H1 (cell line): ENCODE measurements around the gene RAB3GAP2. TPM values are rescaled to one million over a fixed set of nuclear protein-coding genes. Genes with fewer than 3 reads are reported as not detected.

ENCODE experiments used
- RBBP5 ChIP-seq: IDR thresholded peaks from 2 replicates; pipeline ENCODE4 v1.7.1; 2012; ENCODE audit warnings: low read depth, mild to moderate bottlenecking, inconsistent platforms, low read length, moderate library complexity, borderline replicate concordance
- SP4 ChIP-seq: IDR thresholded peaks from 2 replicates; pipeline ENCODE4 v1.6.1; 2012; ENCODE audit warnings: low read length, inconsistent platforms
- TCF12 ChIP-seq: IDR thresholded peaks from 2 replicates; pipeline ENCODE4 v1.6.1; 2011; ENCODE audit warnings: low read depth, mild to moderate bottlenecking, low read length
- polyA plus RNA-seq, 7 experiments: library from polyadenylated mRNA; depleted of rRNA in 3 of 7; stranded (reverse) in 5 of 7; unstranded in 2 of 7; fragments of >200 nt in 5 of 7; fragments of 200-250 nt in 2 of 7; gene quantifications; 1 replicate in 5 of 7; 2 replicates in 1 of 7; 4 replicates in 1 of 7; pipeline versions ENCODE4 v1.2.1 to v1.2.3, GENCODE V29; 2011 to 2013; ENCODE audit warnings: missing spikeins in 2 of 7, mixed read lengths in 2 of 7
- total RNA-seq: library from RNA; stranded (reverse); fragmentation: NEBNext Ultra II Directional; extraction: Animal tissue kit (Norgen Biotek cat#: 25700); gene quantifications from 2 replicates; pipeline ENCODE4 v1.2.1, GENCODE V29; 2021
- TF ChIP-seq, protein P1 (sequence below): IDR thresholded peaks from 2 replicates; pipeline ENCODE4 v1.6.1; 2012; ENCODE audit warnings: inconsistent platforms

Gene RAB3GAP2
- total and polyA plus RNA-seq, 2 of the 8 experiments (the other 6 are each of a cell fraction or from before 2014, with no cell fraction given): 19.7 to 52.7 TPM

DNA sequence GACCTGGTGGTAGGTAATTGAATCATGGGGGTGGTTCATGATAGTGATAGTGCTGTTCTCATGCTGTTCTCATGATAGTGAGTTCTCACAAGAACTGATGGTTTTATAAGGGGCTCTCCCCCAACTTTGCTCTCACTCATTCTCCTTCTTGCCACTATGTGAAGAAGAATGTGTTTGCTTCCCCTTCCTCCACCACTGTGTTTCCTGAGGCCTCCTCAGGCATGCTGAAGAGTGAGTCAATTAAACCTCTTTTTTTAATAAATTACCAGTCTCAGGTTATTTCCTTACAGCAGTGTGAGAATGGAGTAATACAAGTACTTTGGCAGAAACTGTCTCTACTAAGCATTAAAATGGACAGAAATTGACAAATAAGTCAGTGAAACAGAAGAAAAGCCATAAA, 21.6 kb downstream of the RAB3GAP2 start (continued):
- TF ChIP-seq TCF12: no peak
- TF ChIP-seq, protein P1, sequence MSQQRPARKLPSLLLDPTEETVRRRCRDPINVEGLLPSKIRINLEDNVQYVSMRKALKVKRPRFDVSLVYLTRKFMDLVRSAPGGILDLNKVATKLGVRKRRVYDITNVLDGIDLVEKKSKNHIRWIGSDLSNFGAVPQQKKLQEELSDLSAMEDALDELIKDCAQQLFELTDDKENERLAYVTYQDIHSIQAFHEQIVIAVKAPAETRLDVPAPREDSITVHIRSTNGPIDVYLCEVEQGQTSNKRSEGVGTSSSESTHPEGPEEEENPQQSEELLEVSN: no peak
- TF ChIP-seq RBBP5: no peak
- no peak for TF ChIP-seq SP4
